OCI-LY7 (cell line): Measurements from ENCODE around the gene EFCAB11. TPM values are rescaled to one million over a fixed set of nuclear protein-coding genes. Genes with fewer than 3 reads are reported as not detected.

Experiments used
- BruUV-seq: library from RNA; stranded (reverse); fragments of 400-500 nt; replicated peaks from 2 replicates; lab custom pipeline; 2021; lab: Mats Ljungman, UMichigan
- CTCF ChIA-PET: fragments of 300-600 bp; sonication (Branson Sonifier 250); formaldehyde crosslinking; loops from one replicate; lab custom pipeline; 2022; ENCODE audit warnings: antibody characterized with exemption; ENCODE audit not compliant: unreplicated experiment; lab: Charles Lee
- POLR2A ChIA-PET: fragments of 300-600 bp; sonication (Branson Sonifier 250); formaldehyde crosslinking; loops from one replicate; lab custom pipeline; 2022; ENCODE audit warnings: antibody characterized with exemption; lab: Charles Lee
- DNase-seq: peaks from one replicate; pipeline ENCODE4 v3.0.0-alpha.2; 2015; ENCODE audit warnings: low spot score
- H2AFZ ChIP-seq: fragments of 200-600 bp; sonication (generic), shearing (Covaris generic); 2 replicates; pipeline ENCODE4 v1.6.1; 2014; ENCODE audit warnings: mild to moderate bottlenecking, antibody characterized with exemption, low read length, moderate library complexity
- H3K27ac ChIP-seq: fragments of 200-600 bp; sonication (generic); 2 replicates; pipeline ENCODE4 v1.5.1; 2014; ENCODE audit warnings: mixed run types, low read depth, mild to moderate bottlenecking, moderate library complexity, low read length, inconsistent platforms; ENCODE audit not compliant: poor library complexity, severe bottlenecking
- H3K36me3 ChIP-seq: fragments of 200-600 bp; sonication (generic); 2 replicates; pipeline ENCODE4 v1.6.1; 2014; ENCODE audit warnings: mild to moderate bottlenecking, antibody characterized with exemption, low read length, moderate library complexity, mixed read lengths; ENCODE audit not compliant: insufficient read depth
- H3K4me1 ChIP-seq: fragments of 200-600 bp; sonication (generic); 2 replicates; pipeline ENCODE4 v1.5.1; 2014; ENCODE audit warnings: mild to moderate bottlenecking, low read length; ENCODE audit not compliant: insufficient read depth, poor library complexity, severe bottlenecking
- H3K4me2 ChIP-seq: fragments of 200-600 bp; sonication (generic); 2 replicates; pipeline ENCODE4 v1.6.1; 2014; ENCODE audit warnings: mild to moderate bottlenecking, low read length
- H3K4me3 ChIP-seq: fragments of 200-600 bp; sonication (generic); 2 replicates; pipeline ENCODE4 v1.5.1; 2014; ENCODE audit warnings: mild to moderate bottlenecking, low read depth, low read length; ENCODE audit not compliant: poor library complexity, severe bottlenecking
- H3K79me2 ChIP-seq: fragments of 200-600 bp; sonication (generic); 2 replicates; pipeline ENCODE4 v1.6.1; 2016; ENCODE audit warnings: low read depth, mild to moderate bottlenecking, low read length, moderate library complexity, mixed read lengths; ENCODE audit not compliant: insufficient read depth
- H3K9me2 ChIP-seq: fragments of 200-600 bp; sonication (generic); 2 replicates; pipeline ENCODE4 v1.6.1; 2016; ENCODE audit warnings: mild to moderate bottlenecking, low read length, mixed read lengths; ENCODE audit not compliant: insufficient read depth
- H3K9me3 ChIP-seq: fragments of 200-600 bp; sonication (generic); 2 replicates; pipeline ENCODE4 v1.6.1; 2014; ENCODE audit warnings: mild to moderate bottlenecking, mixed run types, low read length, mixed read lengths
- H4K20me1 ChIP-seq: fragments of 200-600 bp; sonication (generic); 2 replicates; pipeline ENCODE4 v1.6.1; 2014; ENCODE audit warnings: mild to moderate bottlenecking, antibody characterized with exemption, low read length, moderate library complexity, mixed read lengths; ENCODE audit not compliant: insufficient read depth
- EZH2phosphoT487 ChIP-seq: fragments of 200-600 bp; sonication (generic); IDR thresholded peaks from 2 replicates; pipeline ENCODE4 v1.6.1; 2018; ENCODE audit warnings: low read depth, borderline replicate concordance, mild to moderate bottlenecking, mixed run types, antibody characterized with exemption, low read length, moderate library complexity, mixed read lengths
- intact Hi-C: fragments of 100-400 bp; cut with micrococcal nuclease; formaldehyde crosslinking; loops from one replicate; pipeline ENCODE4 v1.10.0; 2022; ENCODE audit not compliant: unreplicated experiment
- total RNA-seq, 2 experiments: library from RNA; depleted of rRNA in 1 of 2; stranded (reverse); fragments of >200 nt in 1 of 2; shearing (Covaris generic) in 1 of 2; gene quantifications; 2 replicates each; pipeline ENCODE4 v1.2.3, GENCODE V29; 2014 to 2022
- TF ChIP-seq, protein P1 (sequence below): fragments of 200-600 bp; sonication (generic); conservative IDR thresholded peaks from 2 replicates; pipeline ENCODE4 v1.5.1; 2014; ENCODE audit warnings: mild to moderate bottlenecking, antibody characterized with exemption, low read length, moderate library complexity, mixed read lengths

The EFCAB11 gene
- total RNA-seq, 2 experiments from 2014 or later, result 9.3 to 29.5 TPM

- Histone ChIP-seq H3K36me3 (no peaks in the 10 kb centered on the region), H3K27ac (no peak overlapping the region), H3K4me3 (no peak overlapping the region), H3K9me3 (peaks cover 8% of the 10 kb centered on the region; the same call in 1 of the 2 replicates), H4K20me1 (no peaks in the 10 kb centered on the region), H3K9me2 (no peaks in the 10 kb centered on the region), H3K4me1 (no peaks in the 10 kb centered on the region), H3K4me2 (no peak overlapping the region), H2AFZ (no peak overlapping the region), H3K79me2 (no peaks in the 10 kb centered on the region)
- TF ChIP-seq EZH2phosphoT487, result no peak
- TF ChIP-seq, protein P1, sequence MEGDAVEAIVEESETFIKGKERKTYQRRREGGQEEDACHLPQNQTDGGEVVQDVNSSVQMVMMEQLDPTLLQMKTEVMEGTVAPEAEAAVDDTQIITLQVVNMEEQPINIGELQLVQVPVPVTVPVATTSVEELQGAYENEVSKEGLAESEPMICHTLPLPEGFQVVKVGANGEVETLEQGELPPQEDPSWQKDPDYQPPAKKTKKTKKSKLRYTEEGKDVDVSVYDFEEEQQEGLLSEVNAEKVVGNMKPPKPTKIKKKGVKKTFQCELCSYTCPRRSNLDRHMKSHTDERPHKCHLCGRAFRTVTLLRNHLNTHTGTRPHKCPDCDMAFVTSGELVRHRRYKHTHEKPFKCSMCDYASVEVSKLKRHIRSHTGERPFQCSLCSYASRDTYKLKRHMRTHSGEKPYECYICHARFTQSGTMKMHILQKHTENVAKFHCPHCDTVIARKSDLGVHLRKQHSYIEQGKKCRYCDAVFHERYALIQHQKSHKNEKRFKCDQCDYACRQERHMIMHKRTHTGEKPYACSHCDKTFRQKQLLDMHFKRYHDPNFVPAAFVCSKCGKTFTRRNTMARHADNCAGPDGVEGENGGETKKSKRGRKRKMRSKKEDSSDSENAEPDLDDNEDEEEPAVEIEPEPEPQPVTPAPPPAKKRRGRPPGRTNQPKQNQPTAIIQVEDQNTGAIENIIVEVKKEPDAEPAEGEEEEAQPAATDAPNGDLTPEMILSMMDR, result no peak
- ChIA-PET POLR2A (interaction anchor here (0.6 kb wide), 1 partner anchor 753 kb away, joined by 3 read pairs; no protein-coding TSS in a partner anchor), CTCF (no interaction called here)
- intact Hi-C loops, result no loop called here
- no TSS peak for BruUV-seq
- no peak for DNase-seq
These were observed 120.9 kb downstream of the EFCAB11 start for GRCh38 chr14:89833661-89834060.

GRCh38 chr14:89833120-89833532 is 121.4 kb downstream of the EFCAB11 start:
- intact Hi-C loops, result no loop called here
- Histone ChIP-seq H3K4me1 (no peaks in the 10 kb centered on the region), H2AFZ (no peak overlapping the region), H3K79me2 (no peaks in the 10 kb centered on the region), H4K20me1 (no peaks in the 10 kb centered on the region), H3K9me3 (peaks cover 4% of the 10 kb centered on the region; the same call in 1 of the 2 replicates), H3K4me3 (no peak overlapping the region), H3K36me3 (no peaks in the 10 kb centered on the region), H3K4me2 (no peak overlapping the region), H3K27ac (no peak overlapping the region), H3K9me2 (no peaks in the 10 kb centered on the region)
- ChIA-PET POLR2A (no interaction called here), CTCF (no interaction called here)
- DNase-seq, result no peak
- no TSS peak for BruUV-seq
- TF ChIP-seq, protein P1, result no peak
- no peak for TF ChIP-seq EZH2phosphoT487

GRCh38 chr14:89828471-89829165 is 125.9 kb downstream of the EFCAB11 start:
- no peak for TF ChIP-seq EZH2phosphoT487
- TF ChIP-seq, protein P1, result no peak

More at GRCh38 chr14:89828471-89829165, 125.9 kb downstream of the EFCAB11 start:
- no TSS peak for BruUV-seq
- H2AFZ ChIP-seq, result no peak overlapping the region
- H3K36me3 ChIP-seq, result no peaks in the 10 kb centered on the region
- no peak overlapping the region for H3K4me3 ChIP-seq
- H3K27ac ChIP-seq, result no peak overlapping the region
- no peak for DNase-seq
- intact Hi-C loops, result no loop called here
- H3K9me2 ChIP-seq, result no peaks in the 10 kb centered on the region
- no peaks in the 10 kb centered on the region for H3K4me1 ChIP-seq
- no peaks in the 10 kb centered on the region for H3K79me2 ChIP-seq
- no peaks in the 10 kb centered on the region for H4K20me1 ChIP-seq
- ChIA-PET CTCF (no interaction called here), POLR2A (interaction anchor here (0.6 to 1.0 kb wide), 3 partner anchors 9 to 1261 kb away, joined by 3 to 5 read pairs (median 4); no protein-coding TSS in a partner anchor)
- no peak overlapping the region for H3K4me2 ChIP-seq
- no peaks in the 10 kb centered on the region for H3K9me3 ChIP-seq
